Body of pancreas (tissue), 4 donors: ENCODE results near the gene TMED3. TPM values are rescaled to one million over a fixed set of nuclear protein-coding genes. Genes with fewer than 3 reads are reported as not detected.

Experiments used
- ATAC-seq: fragments of 150-250 bp; one replicate; pipeline ENCODE4 v1.9.1; 2016
- DNase-seq, 4 donors: peaks; one replicate each; pipeline ENCODE4 v3.0.0-alpha.2; 2019
- H3K27ac ChIP-seq, 4 donors: fragments of 200-600 bp; sonication (generic); 1 replicate in 3 of 4; 2 replicates in 1 of 4; pipeline versions ENCODE4 v1.5.1 to v1.6.1; 2016 to 2019; ENCODE audit warnings: mild to moderate bottlenecking in 1 of 4, mixed read lengths in 1 of 4, moderate library complexity in 1 of 4
- H3K27me3 ChIP-seq, 2 donors: fragments of 200-600 bp; sonication (generic); one replicate each; pipeline ENCODE4 v1.6.0; 2016; ENCODE audit warnings: mild to moderate bottlenecking in 1 of 2
- H3K36me3 ChIP-seq, 2 donors: fragments of 200-600 bp; sonication (generic); replicated peaks in 1 of 2; 2 replicates each; pipeline ENCODE4 v1.5.1; 2016; ENCODE audit warnings: low read depth in 2 of 2; ENCODE audit not compliant: insufficient read depth in 1 of 2
- H3K4me1 ChIP-seq: fragments of 200-600 bp; sonication (generic); one replicate; pipeline ENCODE4 v1.6.0; 2016
- H3K4me3 ChIP-seq, 2 donors: fragments of 200-600 bp; sonication (generic); 1 replicate in 1 of 2; 2 replicates in 1 of 2; pipeline ENCODE4 v1.5.1; 2016 to 2019
- H3K9me3 ChIP-seq, 3 donors: fragments of 200-600 bp; sonication (generic); 1 replicate in 2 of 3; 2 replicates in 1 of 3; pipeline ENCODE4 v1.5.1; 2016
- CTCF ChIP-seq, 7 experiments: fragments of 450-650 bp in 4 of 7; fragments of 200-600 bp in 3 of 7; sonication (generic) in 3 of 7; IDR thresholded peaks; one replicate each; pipeline ENCODE4 v1.5.1; 2016 to 2019; ENCODE audit warnings: antibody characterized with exemption in 7 of 7
- POLR2A ChIP-seq, 3 donors: fragments of 450-650 bp; IDR thresholded peaks; one replicate each; pipeline ENCODE4 v1.6.1; 2016; ENCODE audit warnings: antibody characterized with exemption in 3 of 3, mild to moderate bottlenecking in 2 of 3
- WGBS, 2 donors: methylation state at CpG; one replicate each; pipeline ENCODE4 v1.1.5; 2017; 5-methylcytosine and 5-hydroxymethylcytosine counted together
- intact Hi-C: fragments of 100-400 bp; cut with DNase I; formaldehyde crosslinking; loops from one replicate; pipeline ENCODE4 v1.15.1; 2023
- total RNA-seq, 2 donors: library from RNA; depleted of rRNA; stranded (reverse); fragments of >200 nt; gene quantifications; one replicate each; pipeline ENCODE4 v1.1.0, GENCODE V29; 2016

TMED3 gene
- total RNA-seq, 2 donors from 2014 or later, result 82.1 to 98.1 TPM

GRCh38 chr15:79357566-79357965, 46.7 kb downstream of the TMED3 start:
- TF ChIP-seq POLR2A (IDR thresholded peaks at IDR 0.05) (no peak), CTCF (IDR thresholded peaks at IDR 0.05) (no peak)
- ATAC-seq (no peak), DNase-seq (no peak)
- WGBS, 2 donors, result 86 to 97% methylated on average over 3 of the region's 3 CpGs
- Histone ChIP-seq H3K27me3 (no peaks in the 10 kb centered on the region), H3K4me3 (no peak overlapping the region), H3K9me3 (no peaks in the 10 kb centered on the region), H3K27ac (no peak overlapping the region), H3K36me3 (no peaks in the 10 kb centered on the region), H3K4me1 (no peaks in the 10 kb centered on the region)
- intact Hi-C loops, result no loop called here

- WGBS, 2 donors, result 41 to 80% methylated on average over 1 to 3 of the region's 3 CpGs
- Histone ChIP-seq H3K36me3 (no peaks in the 10 kb centered on the region), H3K4me1 (no peaks in the 10 kb centered on the region), H3K4me3 (no peak overlapping the region), H3K9me3 (no peaks in the 10 kb centered on the region), H3K27ac (no peak overlapping the region), H3K27me3 (no peaks in the 10 kb centered on the region)
- ATAC-seq (no peak), DNase-seq (no peak)
- intact Hi-C loops, result no loop called here
- no peak for TF ChIP-seq CTCF (IDR thresholded peaks at IDR 0.05)
- TF ChIP-seq POLR2A (IDR thresholded peaks at IDR 0.05), result no peak
Observed at GRCh38 chr15:79358069-79358468, 47.2 kb downstream of the TMED3 start.

GRCh38 chr15:79364571-79365240, 53.8 kb downstream of the TMED3 start:
- Histone ChIP-seq H3K4me1 (no peaks in the 10 kb centered on the region), H3K27me3 (no peaks in the 10 kb centered on the region), H3K27ac (no peak overlapping the region), H3K36me3 (no peaks in the 10 kb centered on the region), H3K9me3 (no peaks in the 10 kb centered on the region), H3K4me3 (no peak overlapping the region)
- ATAC-seq (no peak), DNase-seq (no peak)
- TF ChIP-seq CTCF (IDR thresholded peaks at IDR 0.05), result no peak
- no peak for TF ChIP-seq POLR2A (IDR thresholded peaks at IDR 0.05)
- intact Hi-C loops, result no loop called here
- 90 to 97% methylated on average over 9 of the region's 9 CpGs for WGBS, 2 donors

GRCh38 chr15:79365765-79366164, 54.9 kb downstream of the TMED3 start:
- 57 to 59% methylated on average over 3 of the region's 3 CpGs for WGBS, 2 donors
- ATAC-seq (no peak), DNase-seq (no peak)
- Histone ChIP-seq H3K27me3 (no peaks in the 10 kb centered on the region), H3K27ac (no peak overlapping the region), H3K4me1 (no peaks in the 10 kb centered on the region), H3K36me3 (no peaks in the 10 kb centered on the region), H3K4me3 (no peak overlapping the region), H3K9me3 (no peaks in the 10 kb centered on the region)
- TF ChIP-seq POLR2A (IDR thresholded peaks at IDR 0.05) (no peak), CTCF (IDR thresholded peaks at IDR 0.05) (no peak)
- intact Hi-C loops, result no loop called here

- DNase-seq, result no peak
- H3K36me3 ChIP-seq, result no peaks in the 10 kb centered on the region
- WGBS, 2 donors, result 78 to 82% methylated on average over 2 of the region's 2 CpGs
- TF ChIP-seq CTCF (IDR thresholded peaks at IDR 0.05) (no peak), POLR2A (IDR thresholded peaks at IDR 0.05) (no peak)
- ATAC-seq, result no peak
- H3K4me3 ChIP-seq, result no peak overlapping the region
- no peaks in the 10 kb centered on the region for H3K9me3 ChIP-seq
- no peaks in the 10 kb centered on the region for H3K27me3 ChIP-seq
- H3K27ac ChIP-seq, result no peak overlapping the region
- no peaks in the 10 kb centered on the region for H3K4me1 ChIP-seq
- intact Hi-C loops, result no loop called here
Observed at GRCh38 chr15:79366691-79367090, 55.8 kb downstream of the TMED3 start.
